CD4-positive, alpha-beta T cell treated with Interleukin-15 for 1 hour (primary cell): Measurements from ENCODE around the gene HES1.

Experiments used
- DNase-seq: peaks from one replicate; pipeline ENCODE4 v3.0.0-alpha.2; 2020

HES1 gene

DNA sequence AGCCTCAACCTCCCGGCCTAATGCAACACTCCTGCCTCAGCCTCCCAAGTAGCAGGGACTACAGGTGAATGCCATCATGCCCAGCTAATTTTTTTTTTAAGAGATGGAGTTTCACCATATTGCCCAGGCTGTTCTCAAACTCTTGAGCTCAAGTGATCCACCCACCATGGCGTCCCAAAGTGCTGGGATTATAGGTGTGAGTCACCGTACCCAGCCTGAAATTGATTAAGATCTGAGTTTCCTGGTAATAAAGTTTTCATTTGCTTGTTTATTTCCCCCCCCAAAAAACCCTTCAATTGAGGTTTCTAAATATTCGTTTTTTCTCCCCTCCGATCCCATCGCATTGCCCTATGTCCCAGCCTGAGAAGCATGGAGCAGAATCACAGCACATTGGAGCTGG, 39.0 kb downstream of the HES1 start:
- DNase-seq = no peak

DNA sequence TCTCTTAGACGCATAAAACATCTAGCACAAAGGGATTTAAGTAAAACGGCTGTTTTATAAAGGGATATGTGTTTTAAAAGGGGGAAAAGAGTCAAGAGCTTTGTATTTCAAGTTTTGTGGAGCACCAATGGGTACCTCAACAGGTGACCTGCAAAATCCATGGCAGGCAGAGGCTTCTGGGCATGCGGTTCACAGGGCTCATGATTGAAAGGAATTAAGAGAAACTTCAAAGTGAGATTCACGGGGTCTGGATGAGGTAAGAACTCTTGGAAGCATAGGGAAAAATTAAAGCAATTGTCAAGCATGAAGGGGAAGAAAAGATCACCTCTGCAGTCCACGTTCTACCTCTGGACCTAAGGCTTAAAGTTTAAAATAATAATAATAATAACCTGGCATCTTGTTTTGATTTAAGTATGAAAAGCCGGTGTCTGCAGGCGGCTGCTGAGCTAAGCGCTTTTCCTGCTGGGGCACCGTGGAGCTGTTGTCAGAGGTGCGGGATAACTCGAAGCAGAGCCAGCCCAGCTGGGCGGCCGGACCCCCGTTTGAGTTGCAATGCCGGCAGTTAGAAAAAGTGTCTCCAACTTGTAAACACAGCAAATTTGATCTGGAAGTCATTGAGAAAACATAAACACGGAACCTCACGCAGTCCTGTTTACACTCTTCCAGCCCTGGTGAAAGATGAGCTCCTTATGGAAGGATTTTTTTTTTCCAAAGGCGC, 40.5 kb downstream of the HES1 start:
- no peak for DNase-seq

DNA sequence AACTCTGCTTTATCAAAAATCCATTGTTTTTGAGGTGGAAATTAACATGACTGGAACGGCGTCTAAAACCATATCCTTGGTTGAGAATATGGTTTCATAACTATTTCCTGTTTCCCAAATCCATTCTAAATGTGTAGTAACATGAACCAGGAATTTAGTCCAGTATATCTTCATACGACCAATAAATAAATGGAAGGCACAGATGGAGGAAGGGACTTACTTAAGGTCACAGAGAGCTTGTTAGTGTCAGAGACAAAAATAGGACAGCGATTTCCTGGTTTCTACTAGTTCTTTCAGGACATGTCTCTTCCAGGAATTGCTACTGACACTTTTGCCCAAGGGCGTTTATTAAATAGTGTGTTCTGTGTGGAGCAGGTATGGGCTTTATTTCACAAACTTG, 41.2 kb downstream of the HES1 start:
- no peak for DNase-seq

DNA sequence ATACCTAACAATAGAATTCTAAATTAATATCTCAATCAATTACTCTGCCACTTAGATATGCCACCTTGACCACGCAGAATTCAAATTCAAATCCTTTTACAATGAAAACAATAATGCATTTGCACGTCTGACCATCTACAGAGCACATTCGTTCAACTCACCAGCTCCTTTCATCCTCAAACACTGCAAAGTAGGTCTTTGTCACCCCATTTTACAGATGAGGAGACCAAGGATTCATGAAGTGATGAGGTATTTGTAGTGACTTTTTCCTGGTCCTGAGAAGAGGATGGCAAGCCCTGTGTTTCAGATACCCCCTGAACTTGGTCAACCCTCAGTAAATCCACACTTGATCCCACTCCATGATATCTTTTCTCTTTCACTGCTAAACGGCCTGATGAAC, 42.2 kb downstream of the HES1 start:
- no peak for DNase-seq

DNA sequence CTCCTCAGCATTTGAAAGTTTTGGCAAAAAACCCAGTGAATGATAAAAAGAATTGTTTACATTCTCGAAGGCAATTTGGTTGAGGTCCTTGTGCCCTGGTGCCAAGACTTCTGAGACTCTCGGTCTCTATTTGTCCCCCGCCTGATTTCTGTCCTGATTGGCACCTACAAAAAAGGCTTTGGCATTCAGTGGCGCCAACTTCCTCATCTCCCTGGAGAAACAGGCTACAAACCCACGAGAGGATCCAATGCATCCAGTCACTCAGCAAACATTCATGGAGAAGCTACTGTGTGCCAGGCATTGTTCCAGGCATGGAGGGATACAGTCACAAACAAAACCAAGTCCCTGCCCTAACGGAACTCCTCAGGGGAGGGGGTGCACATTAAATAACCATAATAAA, 42.7 kb downstream of the HES1 start:
- DNase-seq = no peak

DNA sequence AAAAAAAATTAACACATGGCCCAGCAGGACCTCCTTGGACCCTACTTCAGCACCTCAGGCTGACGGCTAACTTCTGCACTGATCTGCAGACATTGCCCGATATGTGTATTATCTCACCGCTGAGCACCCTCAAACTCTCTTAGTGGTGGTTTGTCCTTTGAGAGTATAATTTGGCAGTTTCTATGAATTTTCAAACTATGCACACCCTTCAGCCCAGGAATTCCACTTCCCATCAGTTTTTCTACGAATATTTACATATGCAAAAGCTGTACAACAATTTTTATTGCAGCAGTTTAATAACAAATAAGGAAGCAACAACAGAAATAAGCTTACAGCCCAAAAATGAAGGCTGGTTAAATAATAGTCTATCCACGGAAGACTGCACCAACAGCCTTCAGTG, 44.6 kb downstream of the HES1 start:
- no peak for DNase-seq

DNA sequence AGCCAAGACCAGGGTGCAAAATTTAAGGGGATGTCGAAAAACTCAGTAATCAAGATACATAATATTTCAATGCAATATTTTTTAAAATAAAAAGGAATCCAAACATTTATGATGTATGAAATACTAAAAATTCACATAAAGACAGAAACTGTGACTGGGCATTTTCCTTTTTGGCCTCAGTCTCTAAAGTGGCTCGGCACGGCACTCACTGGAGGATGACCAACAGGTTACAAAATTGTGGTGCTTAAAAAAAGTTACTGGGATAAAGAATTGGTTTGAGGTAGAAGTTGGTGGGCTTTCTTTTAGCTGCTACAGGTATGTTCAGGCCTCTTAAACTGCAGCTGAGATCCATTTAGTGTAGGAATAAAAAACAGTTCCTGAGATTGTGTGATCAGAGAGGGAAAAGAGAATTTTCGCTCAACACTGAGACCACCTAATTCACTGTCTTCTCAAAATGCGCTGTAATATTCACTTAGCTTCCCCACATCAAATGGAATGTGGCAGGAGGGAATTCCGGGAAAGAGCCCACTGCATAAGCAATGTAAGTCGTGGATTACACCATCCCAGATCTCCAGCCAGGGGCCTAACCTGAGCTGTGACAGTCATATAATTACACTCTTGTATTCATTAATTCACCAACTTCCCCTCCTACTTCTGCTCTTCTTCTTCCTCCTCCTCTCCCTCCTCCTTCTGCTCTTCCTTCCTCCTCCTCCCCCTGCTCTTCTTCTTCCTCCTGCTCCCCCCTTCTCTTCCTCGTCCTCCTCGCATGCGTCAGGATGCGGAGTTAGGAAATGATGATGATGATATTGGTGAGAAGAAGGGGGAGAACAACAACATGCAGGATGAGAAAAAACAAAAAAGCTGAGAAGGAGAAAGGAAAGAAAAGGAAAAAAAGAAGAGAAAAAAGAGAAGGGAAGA, 45.9 kb downstream of the HES1 start:
- DNase-seq = no peak

DNA sequence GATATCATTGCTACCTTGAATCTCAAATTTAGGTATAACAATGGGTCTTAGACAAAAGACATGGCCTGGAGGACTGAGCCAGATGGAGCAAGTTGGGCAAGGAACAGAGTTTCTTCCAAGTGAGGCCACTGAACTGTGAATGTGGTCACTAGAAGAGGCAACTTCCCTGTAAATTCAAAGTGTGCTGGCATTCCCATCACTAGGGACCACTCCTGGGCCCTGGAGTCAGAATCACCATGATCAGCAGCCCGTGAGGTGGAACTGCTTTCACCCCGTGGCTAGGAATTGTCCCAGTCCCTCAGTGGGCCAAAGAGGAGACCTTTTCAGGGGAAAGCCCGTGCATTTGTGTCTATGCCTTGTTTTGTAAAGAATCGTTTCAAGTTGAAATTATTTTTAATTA, 47.3 kb downstream of the HES1 start:
- no peak for DNase-seq

DNA sequence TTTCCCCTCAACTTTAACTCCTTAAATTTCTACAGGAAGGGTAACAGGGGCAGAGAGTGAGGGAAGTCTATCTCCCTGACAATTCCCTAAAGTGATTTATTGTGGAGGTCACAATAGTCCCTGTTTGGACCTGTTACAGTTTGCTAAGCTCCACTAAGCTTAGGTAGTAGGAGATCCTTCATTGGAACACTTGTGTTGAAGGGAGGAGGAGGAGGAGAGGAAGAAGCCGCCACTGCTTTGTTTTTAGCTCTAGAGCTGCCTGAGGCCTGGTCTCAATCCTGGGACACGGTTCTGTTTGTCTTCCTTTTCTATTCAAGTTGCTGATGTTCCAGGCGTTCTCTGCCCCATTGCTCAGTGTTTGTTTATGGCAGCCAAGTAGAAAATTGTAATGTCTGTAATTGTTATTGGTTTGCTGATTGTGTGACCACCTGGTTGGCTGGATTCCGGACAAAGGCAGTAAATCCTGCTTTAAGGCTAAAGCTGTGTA, 48.4 kb downstream of the HES1 start:
- DNase-seq = no peak

DNA sequence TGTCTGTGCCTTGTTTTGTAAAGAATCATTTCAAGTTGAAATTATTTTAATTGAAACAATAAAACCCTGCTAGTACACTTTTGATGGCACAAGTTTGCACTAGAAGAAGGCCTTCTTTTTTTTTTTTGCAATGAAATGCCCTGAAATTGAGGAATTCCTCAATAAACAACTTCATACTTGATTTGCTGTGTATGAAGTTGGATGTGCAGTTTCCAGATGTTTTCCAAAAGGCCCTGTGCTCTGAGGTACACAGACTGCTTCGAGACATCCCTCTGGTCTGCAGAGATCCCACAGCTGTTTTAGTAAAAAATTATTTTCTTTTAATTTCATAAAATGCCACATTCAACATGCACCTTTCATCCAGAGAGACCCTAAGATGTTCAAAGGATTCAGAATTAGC, 48.9 kb downstream of the HES1 start:
- DNase-seq = no peak

DNA sequence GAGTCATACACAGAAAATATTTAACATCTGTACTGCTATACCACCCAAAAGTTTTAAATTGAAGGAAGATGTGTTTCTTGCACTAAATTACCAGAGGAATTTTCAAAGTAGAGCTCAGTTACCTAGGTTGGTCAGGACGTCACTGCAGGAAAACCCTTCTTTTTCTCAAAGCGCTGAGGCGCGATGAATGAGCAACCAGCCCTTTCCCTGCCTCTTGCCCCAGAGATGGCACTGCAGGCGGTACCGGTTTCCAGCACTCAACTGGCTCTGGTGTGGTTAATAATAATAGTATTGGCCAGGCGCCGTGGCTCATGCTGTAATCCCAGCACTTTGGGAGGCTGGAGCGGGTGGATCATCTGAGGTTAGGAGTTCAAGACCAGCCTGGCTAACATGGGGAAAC, 49.3 kb downstream of the HES1 start:
- DNase-seq = no peak

DNA sequence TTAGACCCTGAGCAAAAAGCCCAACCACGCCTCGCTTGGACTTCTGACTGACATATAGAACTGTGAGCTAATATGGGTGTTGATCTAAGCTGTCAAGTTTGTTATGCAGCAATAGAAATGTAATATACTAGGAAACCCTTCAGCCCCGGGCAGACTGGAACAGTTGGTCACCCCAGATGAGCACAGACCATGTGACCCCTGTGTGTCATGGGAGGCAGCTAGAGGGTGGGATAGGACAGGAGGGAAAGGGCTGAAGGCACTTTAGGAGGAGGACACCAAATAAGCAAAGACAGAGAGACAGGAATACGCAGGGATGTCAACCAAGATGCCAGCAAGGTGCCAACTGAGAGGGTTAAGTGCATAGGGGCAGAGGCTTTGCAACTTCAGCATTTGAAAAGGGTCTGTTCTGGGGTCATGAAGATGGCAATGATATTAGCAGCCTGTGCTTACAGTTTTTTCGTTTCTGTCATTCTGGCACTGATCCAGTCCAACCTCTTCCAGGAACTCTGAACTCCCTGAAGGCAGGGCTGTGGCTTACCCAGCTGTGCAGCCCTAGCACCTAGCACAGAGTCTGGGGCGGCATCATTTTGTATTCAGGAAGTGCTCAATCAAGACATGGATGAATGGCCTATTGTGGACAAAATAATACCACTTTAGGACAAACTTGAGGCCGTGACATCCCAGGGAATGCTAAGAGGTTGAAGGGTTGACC, 51.4 kb downstream of the HES1 start:
- no peak for DNase-seq
